Activated naive CD8-positive, alpha-beta T cell treated with anti-CD3 and anti-CD28 coated beads, Interleukin-2, amount 10 ng/mL, durations not matched to agents 7 days and 5 days (primary cell): ENCODE data around the gene ARHGEF25. TPM values are rescaled to one million over a fixed set of nuclear protein-coding genes. Genes with fewer than 3 reads are reported as not detected.
"Not testable (repeated sequence)": the region's sequence is repeated elsewhere in the genome, so short reads cannot be mapped to it uniquely, and the experiment has no call there.

Experiments
- ATAC-seq: fragments of 150-1000 bp; cut with Tn5 transposase; one replicate; pipeline ENCODE4 v1.10.0; 2021; ENCODE audit warnings: low read depth, moderate library complexity
- POLR2A ChIA-PET: fragments of 350-600 bp; sonication (Branson Sonifier 250); formaldehyde crosslinking; loops from one replicate; lab custom pipeline; 2021; ENCODE audit warnings: antibody characterized with exemption; lab: Charles Lee
- DNase-seq: peaks from one replicate; pipeline ENCODE4 v3.0.0; 2021
- H3K27ac Mint-ChIP-seq: one replicate; pipeline ENCODE4 v1.8.0; 2022; ENCODE audit warnings: mild to moderate bottlenecking, mixed read lengths
- H3K27me3 Mint-ChIP-seq: one replicate; pipeline ENCODE4 v1.8.0; 2022; ENCODE audit warnings: mild to moderate bottlenecking, moderate library complexity, mixed read lengths
- H3K36me3 Mint-ChIP-seq: one replicate; pipeline ENCODE4 v1.8.0; 2021; ENCODE audit warnings: mild to moderate bottlenecking, mixed read lengths
- H3K4me1 Mint-ChIP-seq: one replicate; pipeline ENCODE4 v1.8.0; 2021; ENCODE audit warnings: mixed read lengths
- H3K4me3 Mint-ChIP-seq: one replicate; pipeline ENCODE4 v1.8.0; 2022; ENCODE audit warnings: mild to moderate bottlenecking, moderate library complexity, mixed read lengths
- H3K9me3 Mint-ChIP-seq: one replicate; pipeline ENCODE4 v1.8.0; 2021; ENCODE audit warnings: mixed read lengths
- total RNA-seq, 2 experiments: library from RNA; stranded (reverse); gene quantifications; one replicate each; pipeline ENCODE4 v1.2.3, GENCODE V29; 2021

Gene ARHGEF25
- total RNA-seq, 2 experiments from 2014 or later: 1.3 to 1.4 TPM

- H3K9me3 Mint-ChIP-seq, POLR2A ChIA-PET, H3K4me1 Mint-ChIP-seq, DNase-seq, H3K27ac Mint-ChIP-seq, H3K4me3 Mint-ChIP-seq, H3K36me3 Mint-ChIP-seq, ATAC-seq: not testable (repeated sequence)
- H3K27me3 Mint-ChIP-seq: peaks cover 15% of the 10 kb centered on the region
Observed at GRCh38 chr12:57656408-57656807, 45.2 kb downstream of the ARHGEF25 start.

- Mint-ChIP-seq H3K27me3 (peaks cover 15% of the 10 kb centered on the region), H3K9me3 (peaks cover 4% of the 10 kb centered on the region), H3K4me1 (no peaks in the 10 kb centered on the region), H3K36me3 (peaks cover 1% of the 10 kb centered on the region), H3K27ac (no peak overlapping the region), H3K4me3 (no peak overlapping the region)
- no peak for DNase-seq
- POLR2A ChIA-PET: no interaction called here
- ATAC-seq: no peak
Observed at GRCh38 chr12:57657744-57658143, 46.5 kb downstream of the ARHGEF25 start.

- POLR2A ChIA-PET: no interaction called here
- Mint-ChIP-seq H3K27me3 (peaks cover 15% of the 10 kb centered on the region), H3K36me3 (no peaks in the 10 kb centered on the region), H3K4me3 (no peak overlapping the region), H3K27ac (no peak overlapping the region), H3K9me3 (peaks cover 3% of the 10 kb centered on the region), H3K4me1 (no peaks in the 10 kb centered on the region)
- no peak for ATAC-seq
- no peak for DNase-seq
Observed at GRCh38 chr12:57658890-57659289, 47.7 kb downstream of the ARHGEF25 start.

- Mint-ChIP-seq H3K4me3 (no peak overlapping the region), H3K27me3 (peaks cover 18% of the 10 kb centered on the region), H3K4me1 (no peaks in the 10 kb centered on the region), H3K27ac (no peak overlapping the region), H3K36me3 (no peaks in the 10 kb centered on the region), H3K9me3 (peaks cover 3% of the 10 kb centered on the region)
- no peak for DNase-seq
- POLR2A ChIA-PET: no interaction called here
- no peak for ATAC-seq
Observed at GRCh38 chr12:57661376-57661775, 50.1 kb downstream of the ARHGEF25 start.

- H3K4me3 Mint-ChIP-seq, H3K4me1 Mint-ChIP-seq, H3K27me3 Mint-ChIP-seq, H3K27ac Mint-ChIP-seq, ATAC-seq, POLR2A ChIA-PET, H3K36me3 Mint-ChIP-seq, H3K9me3 Mint-ChIP-seq, DNase-seq: not testable (repeated sequence)
Observed at GRCh38 chr12:57665066-57665820, 54.0 kb downstream of the ARHGEF25 start.

Other genes with a start within 250 kb of the ARHGEF25 start
- gene R3HDM2, start 180.4 kb upstream of the ARHGEF25 start, total RNA-seq: 10 to 100 TPM; 91.5 to 97.1 TPM
- under 1 TPM in 1 of 2 experiments, not detected in 1; 0.14 TPM for gene INHBC, start 176.7 kb upstream of the ARHGEF25 start, total RNA-seq
- not detected for gene INHBE, start 156.1 kb upstream of the ARHGEF25 start, total RNA-seq
- under 1 TPM; 0.54 to 0.86 TPM for gene GLI1, start 151.7 kb upstream of the ARHGEF25 start, total RNA-seq
- gene ARHGAP9, start 131.6 kb upstream of the ARHGEF25 start, total RNA-seq: 100 to 1,000 TPM; 282 to 304 TPM
- 100 to 1,000 TPM; 293 to 306 TPM for gene MARS1, start 123.4 kb upstream of the ARHGEF25 start, total RNA-seq
- gene DDIT3, start 90.9 kb upstream of the ARHGEF25 start, total RNA-seq: 10 to 100 TPM; 34.4 to 37.2 TPM
- gene MBD6, start 88.6 kb upstream of the ARHGEF25 start, total RNA-seq: 10 to 100 TPM; 94.2 to 96.7 TPM
- 10 to 100 TPM; 81.0 to 84.4 TPM for gene DCTN2, start 64.2 kb upstream of the ARHGEF25 start, total RNA-seq
- gene KIF5A, start 61.4 kb upstream of the ARHGEF25 start, total RNA-seq: 1 to 10 TPM; 1.4 to 1.6 TPM
- 10 to 100 TPM; 21.6 to 24.1 TPM for gene PIP4K2C, start 20.2 kb upstream of the ARHGEF25 start, total RNA-seq
- gene DTX3, start 6.6 kb upstream of the ARHGEF25 start, total RNA-seq: 10 to 100 TPM; 31.5 to 32.8 TPM
- under 1 TPM; 0.65 to 0.80 TPM for gene B4GALNT1, start 21.8 kb downstream of the ARHGEF25 start, total RNA-seq
- gene OS9, start 82.7 kb downstream of the ARHGEF25 start, total RNA-seq: 100 to 1,000 TPM; 135 to 140 TPM
- gene AGAP2, start 127.3 kb downstream of the ARHGEF25 start, total RNA-seq: 10 to 100 TPM; 68.3 to 71.6 TPM
- gene TSPAN31, start 133.6 kb downstream of the ARHGEF25 start, total RNA-seq: 10 to 100 TPM; 19.6 to 23.2 TPM
- 100 to 1,000 TPM in 1 of 2 experiments, 10 to 100 TPM in 1; 98.4 to 100 TPM for gene CDK4, start 140.9 kb downstream of the ARHGEF25 start, total RNA-seq
- gene MARCHF9, start 143.7 kb downstream of the ARHGEF25 start, total RNA-seq: 10 to 100 TPM; 37.1 to 38.3 TPM
- 1 to 10 TPM; 2.4 to 2.6 TPM for gene CYP27B1, start 155.6 kb downstream of the ARHGEF25 start, total RNA-seq
- 10 to 100 TPM; 13.9 to 14.9 TPM for gene METTL1, start 160.7 kb downstream of the ARHGEF25 start, total RNA-seq
- 1 to 10 TPM; 3.8 to 4.1 TPM for gene EEF1AKMT3, start 161.2 kb downstream of the ARHGEF25 start, total RNA-seq
- 10 to 100 TPM; 23.0 to 24.4 TPM for gene TSFM, start 171.4 kb downstream of the ARHGEF25 start, total RNA-seq
- 1 to 10 TPM; 5.0 to 7.1 TPM for gene AVIL, start 207.3 kb downstream of the ARHGEF25 start, total RNA-seq
- gene CTDSP2, start 235.3 kb downstream of the ARHGEF25 start, total RNA-seq: 100 to 1,000 TPM; 161 TPM